PC-9 (cell line): ENCODE results near the gene TBCD.

Experiments used
- CTCF ChIP-seq: fragments of 200-600 bp; sonication (generic); conservative IDR thresholded peaks from 2 replicates; pipeline ENCODE4 v1.6.1; 2017; ENCODE audit warnings: mixed run types, antibody characterized with exemption, mild to moderate bottlenecking, moderate library complexity
- EZH2 ChIP-seq: fragments of 200-600 bp; sonication (generic); IDR thresholded peaks from 2 replicates; pipeline ENCODE4 v1.8.0; 2017; ENCODE audit warnings: antibody characterized with exemption, low read depth

- TF ChIP-seq EZH2 = no peak
- TF ChIP-seq CTCF = no peak
Measured at GRCh38 chr17:82776454-82776853, 24.6 kb downstream of the TBCD start.
